ENCODE measurements around the gene EYS.

EYS gene

DNA sequence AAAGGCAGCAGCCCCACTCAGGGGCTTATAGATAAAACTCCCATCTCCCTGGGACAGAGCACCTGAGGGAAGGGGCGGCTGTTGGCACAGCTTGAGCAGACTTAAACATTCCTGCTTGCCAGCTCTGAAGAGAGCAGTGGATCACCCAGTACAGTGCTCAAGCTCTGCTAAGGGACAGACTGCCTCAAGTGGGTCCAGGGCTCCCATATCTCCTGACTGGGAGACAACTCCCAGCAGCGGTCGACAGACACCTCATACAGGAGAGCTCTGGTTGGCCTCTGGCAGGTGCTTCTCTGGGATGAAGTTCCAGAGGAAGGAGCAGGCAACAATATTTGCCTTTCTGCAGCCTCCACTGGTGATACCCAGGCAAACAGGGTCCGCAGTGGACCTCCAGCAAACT is 810.1 kb downstream of the EYS start:
- no peak overlapping the region for H3K27ac ChIP-seq
- TF ChIP-seq, protein P1, sequence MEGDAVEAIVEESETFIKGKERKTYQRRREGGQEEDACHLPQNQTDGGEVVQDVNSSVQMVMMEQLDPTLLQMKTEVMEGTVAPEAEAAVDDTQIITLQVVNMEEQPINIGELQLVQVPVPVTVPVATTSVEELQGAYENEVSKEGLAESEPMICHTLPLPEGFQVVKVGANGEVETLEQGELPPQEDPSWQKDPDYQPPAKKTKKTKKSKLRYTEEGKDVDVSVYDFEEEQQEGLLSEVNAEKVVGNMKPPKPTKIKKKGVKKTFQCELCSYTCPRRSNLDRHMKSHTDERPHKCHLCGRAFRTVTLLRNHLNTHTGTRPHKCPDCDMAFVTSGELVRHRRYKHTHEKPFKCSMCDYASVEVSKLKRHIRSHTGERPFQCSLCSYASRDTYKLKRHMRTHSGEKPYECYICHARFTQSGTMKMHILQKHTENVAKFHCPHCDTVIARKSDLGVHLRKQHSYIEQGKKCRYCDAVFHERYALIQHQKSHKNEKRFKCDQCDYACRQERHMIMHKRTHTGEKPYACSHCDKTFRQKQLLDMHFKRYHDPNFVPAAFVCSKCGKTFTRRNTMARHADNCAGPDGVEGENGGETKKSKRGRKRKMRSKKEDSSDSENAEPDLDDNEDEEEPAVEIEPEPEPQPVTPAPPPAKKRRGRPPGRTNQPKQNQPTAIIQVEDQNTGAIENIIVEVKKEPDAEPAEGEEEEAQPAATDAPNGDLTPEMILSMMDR (conservative IDR thresholded peaks at IDR 0.05): no peak
- no peak for TF ChIP-seq ZFX (IDR thresholded peaks at IDR 0.05)

DNA sequence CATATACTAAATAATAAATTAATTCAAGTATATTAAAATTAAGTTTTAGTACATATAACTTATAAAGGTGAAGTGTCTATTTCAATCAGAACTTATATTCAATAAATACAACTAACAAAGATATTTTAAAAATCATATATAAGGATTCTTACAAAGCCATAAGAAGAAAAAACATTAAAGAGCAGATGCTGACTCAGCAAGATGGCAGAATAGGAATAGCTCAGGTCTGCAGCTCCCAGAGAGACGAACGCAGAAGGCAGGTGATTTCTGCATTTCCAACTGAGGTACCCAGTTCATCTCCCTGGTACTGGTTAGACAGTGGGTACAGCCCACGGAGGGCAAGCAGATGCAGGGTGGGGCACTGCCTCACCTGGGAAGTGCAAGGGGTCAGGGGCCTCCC is 811.1 kb downstream of the EYS start:
- no peak overlapping the region for H3K27ac ChIP-seq
- TF ChIP-seq, protein P1 (conservative IDR thresholded peaks at IDR 0.05): no peak
- TF ChIP-seq ZFX (IDR thresholded peaks at IDR 0.05): no peak

DNA sequence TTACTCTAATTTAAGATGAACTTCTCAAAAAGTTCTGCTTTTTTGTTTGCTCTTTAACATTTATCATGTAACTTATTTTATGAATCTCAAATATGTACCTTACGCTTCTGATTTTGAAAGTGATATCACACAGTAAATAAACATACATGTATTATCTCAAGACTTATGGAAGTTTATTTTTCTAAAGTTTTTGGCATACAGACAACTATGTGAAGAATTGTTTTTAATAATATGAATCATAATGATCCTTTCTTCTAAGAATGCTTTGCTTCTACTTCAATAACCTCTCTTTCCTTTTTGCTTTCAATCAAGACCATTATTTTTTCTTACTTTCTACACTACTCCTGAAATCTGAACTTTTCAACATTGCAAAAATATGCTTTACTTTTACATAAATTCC is 816.4 kb downstream of the EYS start:
- H3K27ac ChIP-seq: no peak overlapping the region
- TF ChIP-seq ZFX (IDR thresholded peaks at IDR 0.05): no peak
- TF ChIP-seq, protein P1 (conservative IDR thresholded peaks at IDR 0.05): no peak

DNA sequence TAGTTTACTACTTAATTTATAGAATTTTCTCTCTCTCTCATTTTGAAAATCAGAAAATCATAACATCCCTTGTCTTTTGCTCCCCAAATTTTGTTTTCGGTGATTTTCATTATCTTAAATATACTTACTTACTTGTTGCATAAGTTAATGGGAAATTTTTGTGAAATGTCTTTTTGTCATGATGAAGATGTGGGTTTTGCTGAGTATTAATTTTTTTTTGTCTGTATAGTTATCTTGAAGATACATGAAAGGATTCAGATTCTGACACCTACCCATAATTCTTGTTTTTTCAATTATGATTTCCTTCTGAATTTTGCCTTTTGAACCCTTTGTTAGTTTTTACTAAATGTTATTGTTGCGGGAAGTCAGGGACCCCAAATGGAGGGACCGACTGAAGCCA is 817.9 kb downstream of the EYS start:
- TF ChIP-seq ZFX (IDR thresholded peaks at IDR 0.05): no peak
- TF ChIP-seq, protein P1 (conservative IDR thresholded peaks at IDR 0.05): no peak
- no peak overlapping the region for H3K27ac ChIP-seq

DNA sequence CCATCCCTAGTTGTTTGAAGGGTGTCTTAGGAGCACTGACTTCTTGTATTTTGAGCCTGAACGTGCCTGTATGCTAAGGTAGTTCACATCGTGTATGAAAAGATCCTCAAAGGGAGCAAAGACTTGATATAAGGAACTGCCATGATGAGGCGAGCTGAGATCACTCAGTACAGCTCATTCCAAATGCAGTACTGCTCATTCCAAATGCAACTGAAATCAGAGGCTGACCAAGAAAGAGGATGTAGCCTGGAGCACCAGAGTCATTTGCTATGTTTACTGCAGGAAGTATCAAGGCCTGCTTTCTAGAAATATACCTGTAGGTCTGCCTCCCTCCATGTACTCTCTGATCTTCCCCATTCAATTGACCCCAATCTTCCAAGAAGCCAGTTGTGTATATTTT is 832.2 kb downstream of the EYS start:
- H3K27ac ChIP-seq: no peak overlapping the region
- TF ChIP-seq, protein P1 (conservative IDR thresholded peaks at IDR 0.05): no peak
- TF ChIP-seq ZFX (IDR thresholded peaks at IDR 0.05): no peak

DNA sequence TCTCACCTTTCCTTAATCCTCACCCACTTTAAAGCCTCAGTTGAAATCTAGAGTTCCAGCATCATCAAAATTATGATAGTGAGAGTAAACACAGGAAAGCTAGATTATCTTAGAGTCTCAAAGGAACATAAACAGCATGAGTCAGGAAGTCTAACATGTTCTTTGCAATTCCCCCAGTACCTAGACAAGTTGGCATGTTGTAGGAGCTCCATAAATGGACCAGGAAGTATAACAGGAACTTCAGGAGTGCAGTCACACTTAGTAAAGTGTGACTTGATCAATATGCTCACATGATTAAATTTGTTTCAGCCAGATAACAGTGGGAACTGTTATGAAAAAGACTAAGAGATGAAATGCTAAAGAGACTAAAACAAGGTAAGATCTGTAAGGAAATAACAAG is 834.4 kb downstream of the EYS start:
- no peak overlapping the region for H3K27ac ChIP-seq
- TF ChIP-seq, protein P1 (conservative IDR thresholded peaks at IDR 0.05): no peak
- TF ChIP-seq ZFX (IDR thresholded peaks at IDR 0.05): no peak

DNA sequence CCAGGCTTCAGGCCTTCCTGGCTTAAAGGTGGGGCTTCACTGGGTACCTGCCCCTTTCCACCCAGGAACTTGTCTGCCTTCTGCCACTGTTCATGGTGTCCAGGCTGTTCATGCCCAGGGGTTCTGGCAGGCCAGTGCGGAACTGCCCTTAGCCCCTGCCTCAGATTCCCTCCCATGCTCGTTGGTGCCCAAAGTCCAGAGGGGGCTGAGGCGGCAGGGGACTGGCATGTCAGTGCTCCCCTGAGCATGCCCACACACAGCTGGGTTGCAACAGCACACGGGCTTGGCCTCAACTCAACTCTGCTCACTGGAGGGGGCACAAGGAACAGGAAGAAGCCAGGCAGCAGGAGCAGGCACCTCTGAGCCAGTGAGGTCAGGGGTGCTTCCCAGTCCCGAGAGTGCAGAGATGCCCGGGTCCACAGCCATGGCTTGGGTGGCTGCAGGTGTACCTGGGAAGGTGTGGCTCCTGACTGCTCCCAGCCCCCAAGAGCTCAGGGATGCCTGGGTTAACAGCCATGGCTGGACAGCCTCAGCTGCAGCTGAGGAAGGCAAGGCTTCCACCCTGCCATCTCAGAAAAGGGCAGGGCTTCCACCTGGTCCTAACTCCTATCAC is 845.9 kb downstream of the EYS start:
- no peak overlapping the region for H3K27ac ChIP-seq
- TF ChIP-seq ZFX (IDR thresholded peaks at IDR 0.05): no peak
- TF ChIP-seq, protein P1 (conservative IDR thresholded peaks at IDR 0.05): no peak

All from C4-2B (cell line).